GM18909 (cell line): ENCODE measurements around the gene POU3F3.

Experiments used
- ATAC-seq: cut with Tn5 transposase; IDR thresholded peaks from one replicate; pipeline ENCODE4 v1.9.1; 2021; ENCODE audit warnings: mild to moderate bottlenecking; ENCODE audit not compliant: unreplicated experiment, poor library complexity

Gene POU3F3

DNA sequence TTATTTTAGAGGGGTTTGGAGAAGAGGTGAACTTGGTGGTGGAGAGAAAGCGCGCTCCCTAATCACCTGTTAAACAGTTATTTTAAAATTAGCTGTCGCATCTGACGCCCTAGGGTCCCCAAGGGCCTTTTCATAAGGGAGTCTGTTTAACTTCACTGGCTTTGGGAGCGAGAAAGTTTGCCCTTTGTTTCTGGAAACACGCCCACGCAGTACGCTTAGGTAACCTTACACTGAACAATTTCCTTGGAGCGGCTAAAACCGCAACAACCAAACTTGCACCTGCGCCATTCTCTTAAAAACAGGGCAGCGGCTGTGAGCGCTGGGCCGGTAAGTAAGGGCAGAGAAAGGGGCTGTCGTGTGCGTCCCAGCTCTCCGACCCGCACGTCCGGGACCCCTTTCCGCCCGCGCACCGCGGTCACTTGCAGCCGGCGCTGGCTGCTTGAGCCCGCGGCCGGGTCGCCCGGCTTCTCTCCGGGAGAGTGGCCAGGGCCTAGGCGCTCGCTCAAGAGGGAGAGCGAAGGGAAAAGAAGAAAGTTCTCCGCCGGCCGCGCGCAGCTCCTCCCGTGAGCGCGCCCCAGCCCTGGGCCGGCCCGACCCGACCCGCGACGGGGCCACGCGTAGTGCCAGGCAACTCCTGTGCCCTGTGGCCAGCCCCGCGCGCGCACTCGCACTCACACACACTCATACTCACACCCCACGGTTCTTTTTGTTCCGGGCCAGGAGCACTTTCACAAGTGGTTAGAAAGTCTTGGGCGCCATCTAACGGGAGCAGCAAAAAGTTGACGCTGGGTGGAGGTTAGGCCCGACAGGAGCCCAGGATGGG lies 19.2 kb downstream of the POU3F3 start:
- peak; percentile 93 for ATAC-seq

DNA sequence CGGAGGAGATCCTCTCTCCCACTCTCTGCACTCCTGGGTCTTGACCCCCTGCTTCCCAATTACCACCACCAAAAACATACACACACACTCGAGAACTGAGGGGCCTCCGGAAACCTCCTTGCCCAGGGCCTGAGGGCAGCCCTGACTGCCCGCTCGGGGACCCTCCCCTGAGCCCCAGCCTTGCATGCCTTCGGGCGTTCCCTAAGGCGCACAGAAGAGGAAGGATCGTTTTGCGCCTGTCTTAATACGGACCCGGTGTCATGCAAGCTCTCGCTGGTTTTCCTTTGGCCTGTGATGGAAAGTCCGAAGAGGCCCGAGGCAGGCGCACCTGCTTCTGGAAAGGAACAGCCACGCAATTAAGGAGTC lies 19.8 kb downstream of the POU3F3 start:
- peak; percentile 15 for ATAC-seq

DNA sequence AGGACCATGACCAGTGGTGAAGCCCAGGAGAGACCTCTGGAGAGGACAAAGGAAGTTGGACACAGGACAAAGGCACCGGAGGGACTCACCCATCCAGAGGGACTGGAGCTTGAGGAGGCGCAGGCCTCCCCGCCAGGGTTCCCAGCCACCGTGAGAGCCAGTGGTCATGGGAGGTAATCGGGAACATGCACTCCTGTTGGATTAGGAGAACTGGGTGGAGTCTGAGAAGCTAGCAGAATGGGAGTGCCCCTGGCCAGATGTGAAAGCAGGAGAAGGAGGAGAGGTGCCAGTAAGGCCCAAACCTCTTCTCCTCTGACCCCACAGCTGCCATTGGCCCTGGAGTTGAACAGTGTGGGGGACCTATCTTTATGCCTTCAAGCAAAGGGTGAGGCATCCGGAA lies 20.3 kb downstream of the POU3F3 start:
- ATAC-seq: no peak

DNA sequence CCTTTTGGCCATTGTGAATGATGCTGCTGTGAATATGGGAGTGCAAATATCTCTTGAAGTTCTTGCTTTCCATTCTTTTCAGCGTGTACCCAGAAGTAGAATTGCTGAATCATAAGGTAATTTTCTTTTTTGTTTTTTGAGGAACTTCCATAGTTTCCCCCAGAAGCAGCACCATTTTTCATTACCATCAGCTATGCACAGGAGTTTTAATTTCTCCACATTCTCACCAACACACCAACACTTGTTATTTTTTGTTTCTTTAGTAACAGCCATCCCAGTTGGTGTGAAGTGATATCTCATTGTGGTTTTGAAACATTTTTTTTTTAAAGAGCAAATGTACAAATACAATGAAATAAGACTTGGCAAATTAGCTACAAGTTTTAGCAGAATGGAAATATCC lies 21.3 kb downstream of the POU3F3 start:
- ATAC-seq: no peak

DNA sequence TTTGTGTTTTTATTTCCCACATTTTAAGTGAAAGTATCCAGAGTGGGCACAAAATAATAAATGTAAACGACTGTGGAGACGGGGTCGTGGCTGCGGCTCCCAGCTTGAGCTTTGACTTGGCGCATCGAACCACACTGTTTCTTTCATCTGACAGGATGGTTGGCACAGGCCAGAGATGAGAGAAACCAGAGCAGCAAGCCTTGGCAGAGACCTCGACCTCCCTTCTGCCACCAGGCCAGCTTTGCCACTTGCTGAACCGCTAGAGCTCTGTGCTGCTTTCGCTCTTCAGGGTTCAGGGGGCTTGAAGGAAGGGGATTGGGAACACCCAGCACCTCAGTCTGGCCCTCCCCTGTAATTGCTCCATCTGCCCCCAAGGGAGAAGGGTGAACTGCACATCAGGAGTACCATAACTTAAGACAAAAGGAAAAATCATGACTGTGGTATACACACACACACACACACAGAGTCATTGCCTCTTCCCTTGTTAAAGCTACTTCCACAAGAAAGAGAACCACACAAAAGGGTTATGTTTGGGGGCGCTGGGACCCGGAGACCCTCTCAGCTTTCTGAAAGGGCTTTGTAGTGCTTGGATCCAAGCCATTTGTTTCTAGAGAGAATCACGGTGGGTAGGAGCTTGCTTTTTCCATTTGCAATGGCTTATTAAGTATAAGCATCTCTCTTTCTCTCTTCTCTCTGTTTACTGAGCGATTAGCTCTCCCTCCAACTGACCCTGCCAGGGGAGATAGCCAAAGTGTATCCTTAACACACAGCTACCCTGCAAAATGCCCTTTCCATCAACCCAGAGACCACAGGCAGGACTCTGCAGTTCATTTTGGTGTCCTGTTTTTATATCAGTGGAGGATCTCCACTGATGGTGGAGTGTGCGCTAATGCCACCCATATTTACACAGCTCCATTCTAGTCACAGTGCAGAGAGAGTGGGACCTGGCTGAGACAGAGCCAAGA lies 23.0 kb downstream of the POU3F3 start:
- ATAC-seq: no peak

DNA sequence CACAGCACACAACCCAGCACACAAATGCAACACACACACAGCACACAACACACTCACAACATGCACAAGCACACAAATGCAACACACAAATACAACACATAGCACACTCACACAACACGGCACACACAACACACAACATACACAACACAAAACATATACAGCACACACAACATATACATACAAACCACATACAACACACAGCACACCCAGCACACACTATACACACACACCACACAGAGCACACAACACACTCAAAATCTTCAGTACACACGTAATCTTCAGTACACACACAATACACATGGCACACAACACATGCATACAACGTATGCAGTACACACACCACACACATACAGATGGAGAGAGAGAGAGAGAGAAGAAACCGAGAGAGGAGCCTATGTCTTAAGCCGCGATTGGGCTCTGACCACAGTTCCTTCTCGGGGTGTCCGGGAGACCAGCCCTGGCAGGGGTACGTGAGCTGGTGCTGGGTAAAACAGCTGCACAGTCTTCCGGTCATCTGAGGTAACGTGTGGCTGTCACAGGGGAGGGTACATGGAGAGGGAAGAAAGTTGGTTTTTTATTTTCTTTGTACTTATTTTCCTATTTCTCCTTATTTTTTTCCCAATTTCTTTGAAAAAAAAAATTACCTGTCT lies 25.1 kb downstream of the POU3F3 start:
- ATAC-seq: no peak

DNA sequence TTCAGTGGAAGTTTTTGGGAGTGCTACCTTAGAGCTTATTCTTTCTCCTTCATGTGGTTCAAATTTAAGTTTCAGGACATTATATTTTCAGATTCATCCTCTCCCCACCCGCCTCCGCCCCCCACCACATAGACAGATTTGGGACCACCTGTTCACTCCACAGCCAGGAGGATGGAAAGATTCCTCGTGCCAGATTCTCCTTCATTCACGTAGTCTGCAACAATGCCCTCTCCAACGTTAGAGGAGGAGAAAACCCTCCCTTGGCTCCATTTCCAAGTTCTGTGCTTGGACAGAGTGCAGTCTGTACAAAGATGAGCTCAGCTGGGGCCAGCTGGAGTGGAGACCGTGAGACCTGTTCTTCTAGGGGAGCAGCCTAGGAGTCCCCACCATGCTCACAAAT lies 26.2 kb downstream of the POU3F3 start:
- no peak for ATAC-seq

DNA sequence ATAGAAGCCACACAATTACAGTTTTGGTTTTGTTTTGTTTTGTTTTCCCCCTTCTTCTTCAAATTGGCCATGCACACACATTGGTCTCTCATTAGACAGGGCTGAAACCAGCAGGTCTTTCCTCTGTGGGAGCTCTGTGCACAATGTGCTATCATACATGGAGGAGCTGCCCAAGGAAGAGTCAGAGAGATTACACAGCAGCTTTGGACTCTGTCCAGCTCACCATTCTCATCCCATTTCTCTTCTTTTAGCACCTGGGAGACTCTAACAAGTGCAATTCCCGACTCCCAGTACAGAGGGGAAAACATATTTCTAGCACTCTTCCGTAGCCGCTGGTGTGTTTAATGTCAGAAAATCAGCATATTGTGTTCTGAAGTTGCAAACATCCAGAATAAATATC lies 29.4 kb downstream of the POU3F3 start:
- no peak for ATAC-seq

DNA sequence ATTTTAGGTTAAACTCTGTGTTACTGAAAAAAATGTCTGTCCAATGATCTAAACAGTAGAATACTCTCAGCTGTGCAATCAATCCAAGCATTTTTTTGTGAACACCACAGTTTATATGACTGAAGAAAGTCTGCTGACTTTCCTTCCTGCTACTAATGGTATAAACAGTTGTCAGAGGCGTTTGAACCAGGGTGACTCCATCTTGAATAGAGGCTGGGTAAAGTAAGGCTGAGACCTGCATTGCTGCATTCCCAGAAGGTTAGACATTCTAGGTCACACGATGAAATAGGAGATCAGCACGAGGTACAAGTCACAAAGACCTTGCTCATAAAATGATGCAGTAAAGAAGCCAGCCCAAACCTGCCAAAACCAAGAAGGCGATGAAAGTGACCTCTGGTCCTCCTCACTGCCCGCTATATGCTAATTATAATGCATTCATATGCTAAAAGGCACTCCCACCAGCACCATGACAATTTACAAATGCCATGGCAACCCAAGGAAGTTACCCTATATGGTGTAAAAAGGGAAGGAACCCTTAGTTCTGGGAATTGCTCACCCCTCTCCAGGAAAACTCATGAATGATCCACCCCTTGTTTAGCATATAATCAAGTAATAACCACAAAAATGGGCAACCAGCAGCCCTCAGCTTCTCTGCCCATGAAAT lies 31.3 kb downstream of the POU3F3 start:
- no peak for ATAC-seq

DNA sequence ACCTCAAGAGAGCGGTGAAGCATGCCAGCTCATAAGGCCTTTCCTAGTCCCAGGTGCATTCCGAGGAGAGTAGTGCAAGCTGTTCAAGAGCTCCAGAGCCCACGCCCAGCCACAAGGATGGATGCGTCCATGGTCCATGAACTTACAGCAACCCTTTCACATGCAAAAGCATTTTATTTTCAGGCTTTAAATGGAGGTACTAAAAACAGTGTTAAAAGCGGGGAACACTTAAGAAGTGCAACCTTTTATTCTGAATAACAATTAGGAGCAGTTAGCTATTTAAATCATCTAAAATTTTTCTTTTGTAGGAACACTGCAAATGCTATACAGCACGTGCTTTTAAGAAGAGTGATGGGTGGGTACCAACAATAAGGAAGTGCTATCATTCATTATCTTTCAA lies 33.8 kb downstream of the POU3F3 start:
- no peak for ATAC-seq

DNA sequence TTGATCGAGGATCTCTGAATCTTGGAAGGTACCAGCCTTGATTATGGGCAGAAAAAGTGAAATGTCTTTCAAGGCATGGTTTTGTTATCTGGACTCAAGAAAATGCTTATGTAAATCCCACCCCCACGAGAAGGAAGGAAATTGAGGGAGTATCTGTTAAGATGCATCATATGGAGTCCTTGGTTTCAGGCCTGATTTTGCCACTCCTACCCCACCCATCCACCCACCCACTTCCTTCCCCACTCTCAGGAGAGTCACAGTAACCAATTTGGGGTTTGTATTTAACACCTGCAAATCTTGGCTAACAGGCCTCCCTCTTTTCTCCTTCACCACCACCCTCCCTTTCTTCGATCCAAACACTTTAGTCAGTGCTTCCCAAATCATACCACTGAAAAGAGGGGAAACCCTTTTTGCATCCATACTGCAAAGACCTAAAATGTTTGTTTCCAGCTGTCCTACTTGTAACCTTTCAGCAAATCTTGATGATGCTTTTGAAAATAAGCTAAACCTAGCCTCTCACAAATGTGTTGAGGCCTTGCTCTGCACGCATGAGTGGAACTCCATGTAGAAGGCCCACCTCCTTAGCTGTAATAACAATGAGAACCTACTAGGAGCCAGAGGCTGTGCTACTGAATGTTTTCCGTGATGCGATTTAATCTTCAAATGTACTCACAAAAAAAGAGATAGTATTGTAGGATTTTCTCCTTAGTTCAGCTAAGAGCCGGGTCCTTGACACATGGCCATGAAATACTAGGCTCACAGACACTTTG lies 34.8 kb downstream of the POU3F3 start:
- ATAC-seq: no peak

DNA sequence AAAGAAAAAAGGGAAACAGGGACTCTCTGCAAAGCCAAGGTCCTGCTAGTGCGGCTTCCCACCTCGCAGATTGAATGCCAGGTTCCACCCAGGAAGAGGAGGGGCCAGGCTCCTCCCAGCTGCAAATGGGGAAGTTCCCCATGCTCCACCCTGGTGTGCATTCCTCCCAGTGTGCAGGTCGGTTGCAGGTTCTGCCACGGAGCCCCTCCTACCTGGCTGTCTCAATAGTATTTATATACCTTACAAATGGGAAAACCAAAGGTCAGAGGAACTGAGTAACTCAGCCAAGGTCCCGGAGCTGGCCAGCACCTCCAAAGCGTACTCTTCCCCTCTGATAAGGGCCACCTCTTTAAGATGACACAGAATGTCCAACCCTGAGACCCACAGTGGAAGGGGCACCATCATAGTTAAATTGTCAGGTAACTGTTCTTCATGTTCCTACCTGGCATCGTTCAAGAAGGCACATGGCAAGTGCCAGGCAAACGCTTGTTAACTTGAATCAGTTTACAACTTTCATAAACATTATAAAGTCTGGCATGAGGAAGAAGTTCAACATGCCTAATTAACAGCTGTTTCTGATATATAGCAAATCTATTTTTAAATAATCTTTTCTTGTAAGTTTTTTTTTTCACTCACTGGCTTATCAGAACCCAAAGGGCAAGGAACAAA lies 35.5 kb downstream of the POU3F3 start:
- ATAC-seq: no peak

DNA sequence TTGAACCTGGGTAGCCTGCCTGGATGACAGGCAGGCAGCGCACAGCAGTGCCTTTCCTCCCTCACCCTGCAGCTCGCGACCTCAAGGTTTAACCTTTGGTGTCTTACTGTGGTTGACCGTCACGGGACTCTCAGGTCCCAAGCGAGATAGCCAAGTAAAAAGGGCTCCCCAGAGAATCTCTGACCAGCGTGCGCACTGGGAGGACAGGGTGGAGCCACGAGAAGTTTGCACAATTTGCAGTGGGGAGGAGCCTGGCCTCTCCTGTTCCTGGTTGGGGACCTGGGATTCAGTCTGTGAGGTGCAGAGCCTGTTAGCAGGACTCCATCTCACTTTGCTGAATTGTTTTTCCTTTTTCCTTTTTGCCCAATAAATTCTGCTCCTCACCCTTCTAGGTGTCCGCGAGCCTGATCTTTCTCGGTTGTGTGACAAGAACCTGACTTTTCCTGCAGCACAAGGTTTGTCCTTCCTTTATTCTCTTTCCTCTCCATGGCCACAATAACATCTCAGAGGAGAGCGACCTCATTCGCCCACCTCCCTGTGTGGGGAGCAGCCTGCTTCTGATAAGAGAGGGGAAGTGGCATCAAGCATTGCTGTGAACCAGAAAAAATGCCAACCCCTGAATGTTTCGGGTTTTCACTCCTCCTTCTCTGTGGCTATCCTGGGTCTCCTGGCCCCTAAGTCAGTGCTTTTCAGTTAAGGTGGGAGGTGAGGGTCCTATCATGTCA lies 36.2 kb downstream of the POU3F3 start:
- ATAC-seq: no peak

DNA sequence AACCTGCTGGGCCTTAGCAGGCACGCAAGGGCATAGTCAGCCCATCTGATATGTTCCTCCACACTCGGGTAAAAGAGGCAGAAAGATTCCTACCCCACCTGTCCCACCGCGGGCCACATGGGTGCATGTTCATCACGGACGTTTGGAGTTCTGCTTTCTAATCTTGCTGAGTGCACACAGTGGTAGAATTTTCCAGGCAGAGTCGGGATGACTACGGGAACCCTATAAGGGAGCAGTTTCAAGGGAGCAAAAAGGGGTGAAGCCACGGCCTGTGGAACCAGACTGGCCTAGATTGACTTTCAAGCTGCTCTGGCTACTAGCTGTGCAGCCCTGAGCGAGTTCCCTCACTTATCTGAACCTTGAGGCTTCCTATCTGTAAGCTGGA lies 36.8 kb downstream of the POU3F3 start:
- ATAC-seq: no peak

DNA sequence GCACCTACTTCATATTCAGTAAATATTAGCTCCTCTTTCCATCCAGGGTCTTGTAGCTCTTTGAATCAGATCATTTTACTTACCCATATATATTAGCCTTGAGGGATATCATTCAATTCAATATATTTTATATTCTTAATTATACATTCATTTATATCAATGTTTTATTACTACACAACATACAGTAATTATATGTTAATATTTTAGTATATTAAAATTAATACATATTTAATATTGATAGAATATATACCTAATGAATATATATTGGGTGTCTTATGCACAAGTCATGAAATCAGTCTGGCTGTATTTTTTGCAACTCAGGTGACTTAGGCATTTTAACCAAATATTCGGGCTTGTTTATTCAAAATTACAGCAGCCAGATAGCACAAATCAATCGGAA lies 37.2 kb downstream of the POU3F3 start:
- no peak for ATAC-seq

DNA sequence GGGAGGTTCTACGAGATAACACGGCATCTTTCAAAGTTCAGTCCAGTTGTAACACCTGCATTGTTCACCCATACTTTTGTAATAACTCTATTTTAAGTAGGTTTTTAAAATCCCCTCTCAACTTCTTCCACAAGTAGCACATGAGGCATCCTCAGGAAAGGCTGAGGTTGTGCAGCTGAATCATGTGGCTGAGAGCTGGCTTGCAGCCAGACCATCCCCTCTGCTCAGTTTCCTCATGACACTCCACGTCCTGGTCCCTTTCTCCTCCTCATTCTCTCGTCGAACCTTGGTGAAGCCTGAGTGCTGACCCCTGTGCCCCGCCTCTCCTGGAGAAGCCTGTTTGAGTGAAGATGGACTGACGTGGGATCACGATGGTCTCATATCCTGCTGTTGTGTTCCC lies 42.5 kb downstream of the POU3F3 start:
- ATAC-seq: no peak

DNA sequence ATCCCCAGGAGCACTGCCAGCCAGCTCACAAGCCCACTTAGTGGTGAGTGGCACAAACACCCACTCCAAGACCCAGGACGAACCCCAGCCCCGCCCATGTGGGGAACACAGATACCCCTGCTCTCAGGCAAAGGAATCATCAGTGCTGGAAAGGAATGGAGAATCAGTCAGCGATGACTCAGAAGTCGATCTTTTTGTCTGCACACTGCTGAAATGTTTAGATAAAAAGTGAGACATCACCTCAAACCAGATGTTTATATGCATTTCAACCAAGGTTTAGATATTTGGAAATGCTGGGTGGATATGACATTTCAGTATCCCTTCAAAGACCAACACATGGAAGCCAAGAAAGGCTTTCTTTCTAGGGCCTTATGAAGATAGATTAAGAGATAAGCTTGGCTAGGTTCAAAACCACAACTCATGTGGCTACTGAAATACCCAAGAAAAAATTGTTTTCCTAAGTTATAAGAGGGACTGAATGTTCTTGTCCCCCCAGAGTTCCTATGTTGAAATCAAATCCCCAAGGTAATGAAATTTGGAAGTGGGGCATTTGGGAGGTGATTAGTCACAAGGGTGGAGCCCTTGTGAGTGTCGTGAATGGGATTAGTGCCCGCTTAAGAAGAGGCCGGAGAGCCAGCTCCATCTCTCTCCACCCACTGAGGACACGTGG lies 43.7 kb downstream of the POU3F3 start:
- ATAC-seq: no peak

DNA sequence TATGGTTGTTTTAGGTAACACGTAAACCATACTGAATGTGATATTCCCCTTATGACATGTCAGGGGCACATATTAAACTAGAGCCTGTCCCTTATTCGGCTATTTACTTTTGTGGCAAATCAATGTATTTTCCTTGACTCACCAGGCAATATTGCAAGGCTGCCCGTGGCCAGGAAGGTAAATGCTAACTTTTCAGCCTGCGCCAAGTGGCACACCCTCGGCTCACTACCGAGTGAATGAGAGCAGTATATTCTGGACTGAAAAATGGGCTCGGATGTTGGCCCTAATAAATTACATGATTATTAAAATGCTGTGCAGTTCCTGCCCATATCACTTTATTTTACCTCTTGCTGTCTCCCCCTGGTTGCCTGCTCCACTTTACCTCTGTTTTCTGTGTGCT lies 46.7 kb downstream of the POU3F3 start:
- no peak for ATAC-seq
